ENCODE results near the gene KCTD18. TPM values are rescaled to one million over a fixed set of nuclear protein-coding genes. Genes with fewer than 3 reads are reported as not detected.

Gene KCTD18
- total RNA-seq: 12.6 TPM

- FAIRE-seq: no peak
- peak; percentile 95 to 97 for DNase-seq (ENCODE audit: low spot score in 2 of 2)
These were observed at the start of gene KCTD18 for GRCh38 chr2:200509612-200510433. Gene KCTD18, minus strand, starts transcription at chr2:200510068. Its CDS starts 3,052 bp downstream, at chr2:200507016.

- no peak for FAIRE-seq
These were observed 30.9 kb upstream of the KCTD18 start for GRCh38 chr2:200540793-200541192.

GRCh38 chr2:200538139-200538538 is 28.3 kb upstream of the KCTD18 start:
- FAIRE-seq (no peak), DNase-seq (ENCODE audit: low spot score in 2 of 2) (no peak)

More at GRCh38 chr2:200540793-200541192, 30.9 kb upstream of the KCTD18 start:
- DNase-seq (ENCODE audit: low spot score in 2 of 2): no peak

GRCh38 chr2:200534572-200534971 is 24.7 kb upstream of the KCTD18 start:
- FAIRE-seq (no peak), DNase-seq (ENCODE audit: low spot score in 2 of 2) (no peak)

- FAIRE-seq (no peak), DNase-seq (ENCODE audit: low spot score in 2 of 2) (no peak)
These were observed 23.9 kb upstream of the KCTD18 start for GRCh38 chr2:200533754-200534153.

GRCh38 chr2:200528228-200528627 is 18.4 kb upstream of the KCTD18 start:
- no peak for FAIRE-seq

GRCh38 chr2:200525882-200526651 is 16.2 kb upstream of the KCTD18 start, which contains the start of gene SGO2:
Gene SGO2, plus strand, starts transcription at chr2:200526207. Its CDS starts 6,769 bp downstream, at chr2:200532976.
- peak; percentile 74 to 95 for DNase-seq (ENCODE audit: low spot score in 2 of 2)
- FAIRE-seq: no peak

More at GRCh38 chr2:200528228-200528627, 18.4 kb upstream of the KCTD18 start:
- DNase-seq (ENCODE audit: low spot score in 2 of 2): no peak

- DNase-seq (ENCODE audit: low spot score in 2 of 2) (no peak), FAIRE-seq (no peak)
These were observed 15.6 kb upstream of the KCTD18 start for GRCh38 chr2:200525551-200525881.

GRCh38 chr2:200525066-200525465 is 15.2 kb upstream of the KCTD18 start:
- DNase-seq (ENCODE audit: low spot score in 2 of 2): no peak
- no peak for FAIRE-seq

- no peak for FAIRE-seq
- no peak for DNase-seq (ENCODE audit: low spot score in 2 of 2)
These were observed 13.7 kb upstream of the KCTD18 start for GRCh38 chr2:200523604-200524003.

GRCh38 chr2:200523158-200523557 is 13.3 kb upstream of the KCTD18 start:
- DNase-seq (ENCODE audit: low spot score in 2 of 2) (no peak), FAIRE-seq (no peak)

GRCh38 chr2:200515155-200515554 is 5.3 kb upstream of the KCTD18 start:
- FAIRE-seq (no peak), DNase-seq (ENCODE audit: low spot score in 2 of 2) (no peak)

- FAIRE-seq (no peak), DNase-seq (ENCODE audit: low spot score in 2 of 2) (peak; percentile 24 to 36)
These were observed 645 bp downstream of the KCTD18 start for GRCh38 chr2:200509235-200509611.

- FAIRE-seq (no peak), DNase-seq (ENCODE audit: low spot score in 2 of 2) (no peak)
These were observed 2.7 kb downstream of the KCTD18 start for GRCh38 chr2:200507179-200507578.

GRCh38 chr2:200506679-200507078 is 3.2 kb downstream of the KCTD18 start:
- no peak for DNase-seq (ENCODE audit: low spot score in 2 of 2)
- FAIRE-seq: no peak

- FAIRE-seq (no peak), DNase-seq (ENCODE audit: low spot score in 2 of 2) (no peak)
These were observed 7.7 kb downstream of the KCTD18 start for GRCh38 chr2:200502196-200502595.

GRCh38 chr2:200498402-200499162 is 11.3 kb downstream of the KCTD18 start:
- FAIRE-seq (no peak), DNase-seq (ENCODE audit: low spot score in 2 of 2) (no peak)

GRCh38 chr2:200496696-200497095 is 13.2 kb downstream of the KCTD18 start:
- FAIRE-seq: no peak
- no peak for DNase-seq (ENCODE audit: low spot score in 2 of 2)

- FAIRE-seq: no peak
- DNase-seq (ENCODE audit: low spot score in 2 of 2): no peak
These were observed 15.8 kb downstream of the KCTD18 start for GRCh38 chr2:200494048-200494447.

GRCh38 chr2:200492656-200493055 is 17.2 kb downstream of the KCTD18 start:
- DNase-seq (ENCODE audit: low spot score in 2 of 2): no peak
- no peak for FAIRE-seq

- no peak for FAIRE-seq
- DNase-seq (ENCODE audit: low spot score in 2 of 2): no peak
These were observed 19.9 kb downstream of the KCTD18 start for GRCh38 chr2:200490001-200490400.
